AG08396 (cell line): ENCODE results near the gene TMEM156.
A peak's percentile ranks its signal among the peaks of the same experiment; 100 is the strongest.

Source experiments
- DNase-seq: peaks from one replicate; pipeline ENCODE4 v3.0.0; 2012; ENCODE audit warnings: low spot score, mixed read lengths

TMEM156 gene, protein sequence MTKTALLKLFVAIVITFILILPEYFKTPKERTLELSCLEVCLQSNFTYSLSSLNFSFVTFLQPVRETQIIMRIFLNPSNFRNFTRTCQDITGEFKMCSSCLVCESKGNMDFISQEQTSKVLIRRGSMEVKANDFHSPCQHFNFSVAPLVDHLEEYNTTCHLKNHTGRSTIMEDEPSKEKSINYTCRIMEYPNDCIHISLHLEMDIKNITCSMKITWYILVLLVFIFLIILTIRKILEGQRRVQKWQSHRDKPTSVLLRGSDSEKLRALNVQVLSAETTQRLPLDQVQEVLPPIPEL

DNA sequence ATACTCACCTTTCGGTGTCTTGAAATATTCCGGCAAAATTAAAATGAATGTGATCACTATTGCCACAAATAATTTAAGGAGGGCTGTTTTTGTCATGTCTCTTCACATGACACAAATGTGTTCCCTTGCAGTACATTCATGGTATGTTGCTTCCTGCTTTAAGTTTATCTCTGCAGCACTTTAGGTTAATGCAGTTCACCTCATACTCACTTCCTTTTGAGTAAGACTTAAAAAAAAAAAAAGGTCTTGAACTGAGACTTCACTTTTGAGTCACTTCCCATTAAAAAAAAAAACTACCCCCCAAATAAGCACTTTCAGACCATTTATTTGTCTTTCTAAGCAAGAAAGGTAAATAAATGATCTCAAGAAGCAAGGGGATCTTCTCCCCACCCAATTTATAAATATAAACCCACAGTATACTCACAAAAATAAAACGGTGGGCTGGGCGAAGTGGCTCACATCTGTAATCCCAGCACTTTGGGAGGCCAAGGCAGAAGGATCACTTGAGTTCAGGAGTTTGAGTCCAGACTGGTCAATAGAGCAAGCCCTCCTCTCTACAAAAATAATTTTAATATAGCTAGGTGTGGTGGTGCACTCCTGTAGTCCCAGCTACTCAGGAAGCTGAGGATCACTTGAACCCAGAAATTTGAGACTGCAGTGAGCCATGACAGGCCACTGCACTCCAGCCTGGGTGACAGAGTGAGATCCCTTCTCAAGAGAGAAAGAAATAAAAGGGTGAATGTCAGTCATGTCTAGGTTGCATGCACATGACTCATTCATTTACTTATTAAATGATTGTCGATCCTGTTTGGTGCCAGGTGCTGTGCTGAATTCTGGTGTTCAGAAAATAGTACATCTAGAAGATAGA, at the start of gene TMEM156:
TSS of gene TMEM156 (minus strand) at position 192 of the 868 bp plus-strand sequence. CDS start at position 96, 96 bp downstream.
- DNase-seq: no peak

DNA sequence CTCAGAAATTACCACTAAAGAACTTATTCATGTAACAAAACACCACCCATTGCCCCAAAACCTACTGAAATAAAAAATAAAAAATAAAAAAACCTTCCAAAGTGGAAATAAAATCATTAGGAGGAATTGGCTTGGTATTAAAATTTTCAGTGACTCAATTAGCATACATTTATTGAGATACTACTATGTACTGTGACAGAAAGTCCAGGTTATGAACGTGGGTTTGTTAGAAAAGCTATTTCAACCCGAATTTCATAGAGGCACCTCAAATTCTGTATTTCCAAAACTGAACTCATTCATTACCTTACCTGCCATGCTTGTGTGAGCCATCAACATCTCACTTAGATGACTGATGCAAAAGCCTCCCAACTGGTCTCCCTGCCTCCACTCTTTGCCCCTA, 46.6 kb upstream of the TMEM156 start:
- DNase-seq: no peak

DNA sequence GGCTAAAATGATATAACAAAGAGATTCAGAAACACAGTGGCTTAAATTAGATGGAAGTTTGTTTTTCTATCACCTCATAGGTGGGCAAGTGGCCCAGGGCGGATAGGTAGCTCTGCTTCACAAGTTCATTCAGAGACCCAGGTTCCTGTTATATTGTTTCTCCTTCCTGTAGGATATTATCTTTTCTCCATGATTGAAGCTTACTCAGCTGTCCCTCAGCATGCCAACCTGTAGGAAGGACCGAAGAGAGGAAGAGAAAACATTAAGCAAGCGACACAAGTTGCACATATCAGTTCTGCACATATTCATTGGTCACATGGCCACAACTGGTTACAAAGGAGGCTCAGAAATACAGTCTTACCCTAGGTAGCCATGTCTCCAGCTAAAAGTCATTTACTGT, 36.7 kb upstream of the TMEM156 start:
- no peak for DNase-seq

DNA sequence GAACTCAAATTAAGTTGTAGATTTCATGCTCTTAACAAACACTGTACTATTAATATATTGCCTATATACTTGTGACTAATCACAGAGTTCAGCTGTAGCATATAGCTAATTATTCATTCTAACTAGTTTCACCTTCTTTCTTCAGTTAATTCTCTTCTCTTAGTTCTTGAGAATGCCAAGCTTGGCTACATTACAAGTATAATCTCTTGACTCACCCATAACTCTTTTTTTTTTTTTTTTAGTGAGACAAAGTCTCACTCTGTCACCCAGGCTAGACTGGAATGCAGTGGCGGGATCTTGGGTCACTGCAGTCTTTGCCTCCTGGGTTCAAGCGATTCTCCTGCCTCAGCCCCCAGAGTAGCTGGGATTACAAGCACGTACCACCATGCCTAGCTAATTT, 35.2 kb upstream of the TMEM156 start:
- DNase-seq: no peak

DNA sequence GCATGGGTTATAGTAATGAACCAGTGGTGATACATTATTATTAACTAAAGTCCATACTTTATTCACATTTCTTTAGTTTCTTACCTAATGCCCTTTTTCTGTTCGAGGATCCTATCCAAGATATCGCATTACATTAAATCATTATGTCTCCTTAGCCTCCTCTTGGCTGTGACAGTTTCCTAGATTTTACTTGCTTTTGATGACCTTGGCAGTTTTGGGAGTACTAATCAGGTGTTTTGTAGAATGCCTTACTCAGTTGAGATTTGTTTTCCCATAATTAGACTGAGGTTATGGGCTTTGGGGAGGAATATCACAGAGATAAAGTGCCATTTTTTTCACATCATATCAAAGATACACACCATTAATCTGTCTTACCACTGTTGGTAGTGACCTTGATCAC, 34.8 kb upstream of the TMEM156 start:
- DNase-seq: no peak

DNA sequence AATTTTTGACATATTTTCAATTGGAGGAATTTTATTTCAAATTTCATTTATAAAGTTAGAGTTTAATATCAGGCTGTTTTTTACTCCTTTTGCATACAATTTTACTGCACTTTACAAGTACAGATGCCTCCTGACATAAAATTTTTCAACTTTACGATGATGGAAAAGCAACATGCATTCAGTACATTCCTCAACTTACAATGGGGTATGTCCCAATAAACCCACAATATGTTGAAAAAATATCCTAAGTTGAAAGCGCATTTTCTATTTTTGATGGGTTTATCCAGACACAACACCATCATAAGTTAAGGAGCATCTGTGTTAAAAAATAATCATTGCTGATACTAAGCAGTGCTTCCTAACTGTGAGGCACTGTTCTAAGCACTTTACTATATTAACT, 34.2 kb upstream of the TMEM156 start:
- DNase-seq: no peak

DNA sequence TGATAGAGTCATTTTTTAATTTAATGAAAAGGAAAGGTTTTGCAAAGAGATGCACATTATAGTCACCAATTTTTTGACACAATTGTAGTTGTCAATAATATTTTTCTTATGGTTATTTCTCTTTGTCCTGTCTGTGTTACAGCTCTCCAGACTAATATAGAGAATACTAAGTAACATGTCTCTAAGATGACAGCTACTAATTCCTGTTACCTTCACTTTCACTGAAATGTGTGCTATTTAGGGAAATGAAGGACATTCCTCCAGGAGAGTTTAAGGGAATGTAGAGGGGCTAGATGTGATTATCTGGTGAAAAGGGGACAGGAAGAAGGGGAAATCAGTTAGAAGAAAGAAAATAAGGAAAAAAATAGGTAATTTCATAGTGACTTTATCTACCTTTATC, 31.2 kb upstream of the TMEM156 start:
- DNase-seq: no peak

DNA sequence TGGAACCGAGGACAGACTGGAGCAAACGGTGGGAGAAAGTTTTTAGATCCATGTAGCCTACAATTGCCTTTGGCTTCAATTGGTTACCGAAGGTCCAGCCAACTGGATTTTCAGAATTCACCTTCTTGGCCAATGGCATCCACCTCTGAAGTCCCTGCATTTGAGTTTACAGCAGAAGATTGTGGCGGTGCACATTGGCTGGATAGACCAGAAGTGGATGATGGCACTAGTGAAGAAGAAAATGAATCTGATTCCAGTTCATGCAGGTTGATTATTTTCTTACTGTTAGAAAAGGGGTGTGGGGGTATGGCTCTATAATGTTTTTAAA, 30.5 kb upstream of the TMEM156 start:
- no peak for DNase-seq

DNA sequence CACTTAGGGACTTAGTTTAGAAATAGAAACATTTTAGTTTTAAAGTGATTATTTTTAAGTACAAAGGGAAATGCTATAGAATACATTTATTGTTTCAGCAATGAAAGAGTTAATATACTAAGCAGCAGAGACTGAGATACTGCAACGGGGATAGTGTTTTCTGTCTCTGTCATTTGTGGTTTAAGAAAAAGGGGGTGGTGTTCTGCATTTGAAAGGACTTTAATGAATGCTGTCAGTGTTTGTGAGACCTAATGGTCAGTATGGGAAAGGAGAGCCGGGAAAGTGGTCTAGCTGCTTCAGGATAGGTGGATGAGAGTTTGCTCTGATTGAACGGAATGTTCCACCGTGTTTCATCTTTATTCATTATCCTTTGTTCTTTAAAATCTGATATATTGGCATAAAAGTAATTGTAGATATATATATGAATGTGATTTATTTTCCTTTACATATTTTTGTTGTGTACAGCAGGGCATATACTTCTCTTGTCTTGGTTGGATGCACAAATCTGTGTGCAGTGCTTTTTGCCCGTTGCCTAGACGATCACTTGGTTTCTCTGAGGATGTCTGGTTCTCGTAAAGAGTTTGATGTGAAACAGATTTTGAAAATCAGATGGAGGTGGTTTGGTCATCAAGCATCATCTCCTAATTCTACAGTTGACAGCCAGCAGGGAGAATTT, 30.0 kb upstream of the TMEM156 start, which contains the start of gene KLHL5:
TSS of gene KLHL5 (plus strand) at position 139 of the 676 bp plus-strand sequence. CDS start at position 560, 421 bp downstream.
- no peak for DNase-seq

DNA sequence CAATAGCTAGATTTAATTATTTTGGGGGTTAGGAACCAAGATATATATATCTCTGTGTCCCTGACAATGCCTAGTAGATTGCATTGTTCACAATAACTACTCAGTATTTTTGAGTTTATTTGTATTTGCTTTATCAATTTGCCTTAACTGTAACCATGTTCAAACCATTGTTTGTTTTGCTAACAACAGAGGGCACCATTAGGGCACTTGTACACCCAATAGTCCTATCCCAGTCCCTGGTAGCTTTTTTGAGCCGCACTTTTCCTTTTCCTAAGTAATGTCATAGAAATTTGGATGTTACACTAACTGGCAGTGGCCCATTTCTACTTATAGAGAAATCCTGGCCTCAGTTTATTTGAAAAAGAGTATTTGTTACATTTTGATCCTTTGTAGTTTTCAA, 29.2 kb upstream of the TMEM156 start:
- no peak for DNase-seq

DNA sequence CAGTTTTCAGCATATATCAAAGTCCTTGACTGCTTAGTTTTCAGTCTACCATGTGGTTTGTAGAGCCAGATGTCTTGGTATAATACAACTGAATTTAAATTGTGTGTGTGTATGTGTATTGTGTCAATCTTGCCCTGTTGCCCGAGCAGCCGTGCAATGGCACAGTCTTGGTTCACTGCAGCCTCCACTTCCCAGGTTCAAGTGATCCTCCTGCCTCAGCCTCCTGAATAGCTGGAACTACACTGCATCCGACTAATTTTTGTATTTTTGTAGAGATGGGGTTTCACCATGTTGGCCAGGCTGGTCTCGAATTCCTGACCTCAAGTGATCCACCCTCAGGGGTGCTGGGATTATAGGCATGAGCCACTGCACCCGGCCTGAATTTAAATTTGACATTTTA, 23.8 kb upstream of the TMEM156 start:
- no peak for DNase-seq

DNA sequence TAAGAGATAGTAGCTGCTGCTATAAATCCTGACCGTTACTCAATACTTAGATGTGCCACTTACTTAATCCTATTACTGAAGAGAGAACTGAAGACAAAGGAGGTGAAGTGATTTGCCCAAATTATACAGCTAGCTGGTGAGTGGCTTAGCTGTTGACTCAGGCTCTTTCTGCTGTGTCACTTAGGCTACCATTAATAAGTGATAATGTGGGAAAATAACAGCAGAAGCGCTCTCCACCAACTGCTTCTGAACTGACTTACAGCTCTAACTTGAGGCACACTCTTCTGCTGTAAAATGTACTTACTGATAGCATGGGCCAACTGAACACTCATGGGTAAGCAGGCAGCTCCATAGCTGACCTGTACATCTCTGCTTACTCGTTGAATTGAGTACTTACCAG, 22.3 kb upstream of the TMEM156 start:
- DNase-seq: no peak

DNA sequence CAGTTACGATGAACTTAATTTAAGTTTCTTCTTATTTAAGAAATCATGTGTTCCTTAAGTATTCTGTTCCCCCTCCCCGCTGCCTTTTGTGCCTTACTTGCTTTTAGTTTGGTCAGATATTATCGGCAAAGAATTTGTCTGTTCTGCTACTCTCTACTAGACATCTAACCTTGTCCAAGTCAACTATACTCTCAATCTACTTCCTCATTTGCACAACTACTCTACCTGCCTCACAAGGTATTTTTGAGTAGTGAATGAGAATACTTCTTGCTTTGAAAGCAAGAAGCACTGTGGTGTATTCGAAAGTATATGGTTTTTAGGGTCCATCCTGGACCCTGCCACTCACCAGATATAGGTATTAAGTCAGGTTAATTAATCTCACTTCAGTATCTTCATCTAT, 21.8 kb upstream of the TMEM156 start:
- DNase-seq: no peak

DNA sequence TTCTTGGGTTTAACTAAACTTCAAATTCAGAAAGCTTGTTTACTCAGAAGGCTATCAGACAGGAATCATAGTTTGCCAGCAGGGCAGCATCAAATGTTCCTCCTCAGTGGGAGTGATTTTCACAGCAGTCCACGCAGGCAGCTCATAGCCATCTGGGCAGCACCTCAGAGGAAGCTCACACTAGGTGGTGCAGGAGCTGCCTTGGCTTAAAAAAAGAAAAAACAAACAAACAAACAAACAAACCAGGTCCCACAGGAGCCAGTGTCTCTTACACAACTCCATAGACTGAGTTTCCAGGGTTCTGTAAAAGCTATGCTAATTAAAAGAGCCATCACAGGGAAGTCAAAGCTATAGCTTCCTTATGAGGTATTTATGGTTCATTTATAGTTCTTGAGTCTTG, 19.3 kb upstream of the TMEM156 start:
- DNase-seq: no peak

DNA sequence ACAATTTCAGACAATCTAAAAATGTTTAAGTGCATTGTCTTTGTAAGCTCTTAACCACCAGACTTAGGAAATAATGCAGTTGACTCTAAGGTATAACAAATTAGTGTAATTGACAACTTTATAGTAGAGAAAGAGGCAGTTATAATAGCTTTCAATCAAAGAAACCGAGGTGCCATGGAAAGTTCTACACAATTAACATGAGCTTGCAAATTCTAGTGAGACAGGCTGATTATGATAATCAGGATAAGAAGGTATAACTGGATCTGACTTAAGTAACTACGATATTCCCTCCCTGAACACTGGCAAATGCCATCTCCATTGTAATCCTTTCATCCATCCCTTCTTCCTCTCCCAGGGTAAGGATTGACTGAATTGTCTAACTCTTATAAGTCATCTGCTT, 18.4 kb upstream of the TMEM156 start:
- no peak for DNase-seq

DNA sequence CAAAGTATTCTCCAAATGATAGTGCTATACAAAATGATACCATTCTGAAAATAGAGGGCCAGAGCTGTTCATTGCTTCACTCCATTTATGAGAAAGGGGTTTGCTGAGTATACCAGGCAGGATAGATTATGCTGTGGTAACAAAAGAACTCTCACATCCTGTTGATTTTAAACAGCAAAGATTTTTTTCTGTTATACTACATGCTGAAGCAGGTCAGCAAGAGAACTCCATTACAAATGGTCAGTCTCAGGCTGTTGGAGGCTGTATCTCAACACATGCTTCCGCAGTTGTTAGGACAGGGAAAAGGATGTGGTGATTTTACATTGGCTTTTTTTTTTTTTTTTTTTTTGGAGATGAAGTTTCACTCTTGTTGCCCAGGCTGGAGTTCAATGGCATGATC, 16.1 kb upstream of the TMEM156 start:
- DNase-seq: no peak

DNA sequence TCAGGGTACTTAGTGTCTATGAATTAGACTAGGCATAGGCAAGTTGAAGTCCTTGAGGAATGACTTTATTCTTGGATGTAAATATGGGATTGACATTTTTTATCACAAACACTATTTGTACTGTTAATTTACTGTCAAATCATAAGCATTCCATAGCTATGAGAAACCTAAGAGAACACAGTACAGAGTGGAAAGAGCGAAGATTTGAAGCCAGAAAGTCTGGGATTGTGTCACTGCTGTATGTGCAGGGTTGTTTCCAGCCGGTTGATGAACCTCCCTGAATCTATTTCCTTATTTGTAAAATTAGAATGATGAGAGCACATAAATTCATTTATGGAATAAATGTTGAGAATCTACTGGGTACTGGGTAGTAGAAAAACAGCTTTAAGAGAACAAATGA, 15.5 kb upstream of the TMEM156 start:
- DNase-seq: no peak

DNA sequence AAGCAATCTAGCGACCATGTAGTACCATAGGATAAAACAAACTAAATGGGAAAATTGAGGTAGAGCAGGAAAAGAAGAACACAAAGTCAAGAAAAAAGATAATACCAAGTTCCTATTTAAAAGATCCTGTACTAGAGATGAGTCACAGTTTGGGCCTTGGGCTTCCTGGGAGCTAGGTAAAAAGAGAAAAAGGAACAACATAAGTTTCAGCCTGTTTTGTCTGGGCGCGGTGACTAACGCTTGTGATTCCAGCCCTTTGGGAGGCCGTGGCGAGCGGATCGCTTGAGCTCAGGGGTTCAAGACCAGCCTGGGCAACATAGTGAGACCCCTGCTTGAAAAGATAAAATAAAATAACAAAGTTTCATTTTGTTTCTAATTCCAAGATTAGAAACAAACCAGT, 14.0 kb upstream of the TMEM156 start:
- no peak for DNase-seq

DNA sequence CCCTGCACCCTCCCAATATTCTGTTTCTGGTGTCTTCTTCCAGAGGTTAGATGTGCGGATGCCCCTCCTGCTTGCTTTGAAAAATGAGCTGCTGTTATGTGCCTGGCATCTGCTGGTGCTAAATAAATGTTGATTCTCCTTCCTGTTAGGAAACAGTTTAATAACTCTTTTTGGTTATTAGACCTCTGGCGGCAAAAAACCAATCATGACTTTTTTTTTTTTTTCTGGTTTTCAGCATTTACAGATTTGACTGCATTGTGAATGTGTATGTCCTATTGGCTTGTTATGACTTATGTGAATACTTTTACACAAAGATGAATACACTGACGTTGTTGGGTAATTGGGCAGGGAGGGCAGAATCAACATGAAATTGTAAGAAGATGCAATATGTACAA, 13.6 kb upstream of the TMEM156 start:
- no peak for DNase-seq

DNA sequence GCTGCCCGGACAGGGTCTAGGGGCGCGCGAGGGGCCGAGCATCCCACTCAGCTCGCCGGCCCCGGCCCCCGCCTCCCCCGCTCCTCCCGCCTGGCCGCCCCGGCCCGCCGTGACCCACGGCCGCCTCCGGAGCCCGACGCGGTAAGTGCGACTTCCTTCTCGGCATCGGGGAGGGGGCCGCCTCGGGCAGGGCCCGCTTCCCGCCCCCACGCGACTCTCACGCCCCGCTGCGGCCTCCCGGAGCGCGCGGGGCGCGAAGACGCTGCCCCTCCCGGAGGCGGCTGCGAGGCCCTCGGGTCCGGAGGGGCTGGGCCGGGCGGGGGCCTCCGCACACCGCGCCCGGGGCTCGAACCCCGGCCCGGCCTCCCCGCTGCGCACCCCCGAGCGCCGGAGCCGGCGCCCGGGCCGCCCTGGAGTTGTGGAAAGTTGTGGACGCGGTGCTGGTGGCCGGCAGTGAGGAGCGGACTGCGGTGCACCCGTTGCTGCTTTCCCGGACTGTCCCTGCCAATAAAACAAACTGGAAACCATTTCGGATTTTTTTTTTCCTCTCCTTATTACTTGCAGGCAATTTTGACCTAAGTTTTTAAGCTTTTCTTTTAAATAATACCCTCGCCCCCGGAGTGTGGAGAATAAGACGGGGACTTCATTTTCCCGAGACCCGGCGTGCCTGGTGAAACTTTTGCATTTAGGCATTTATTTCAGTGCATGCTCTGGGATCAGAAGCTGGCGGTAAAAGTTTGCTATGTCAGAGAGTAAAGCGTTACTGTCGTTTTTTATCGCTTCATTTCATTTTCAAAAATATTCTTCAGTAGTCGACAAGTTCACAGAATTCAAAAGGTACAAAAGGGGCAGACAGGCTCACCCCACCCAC, 13.0 kb upstream of the TMEM156 start:
- peak; percentile 51 for DNase-seq

DNA sequence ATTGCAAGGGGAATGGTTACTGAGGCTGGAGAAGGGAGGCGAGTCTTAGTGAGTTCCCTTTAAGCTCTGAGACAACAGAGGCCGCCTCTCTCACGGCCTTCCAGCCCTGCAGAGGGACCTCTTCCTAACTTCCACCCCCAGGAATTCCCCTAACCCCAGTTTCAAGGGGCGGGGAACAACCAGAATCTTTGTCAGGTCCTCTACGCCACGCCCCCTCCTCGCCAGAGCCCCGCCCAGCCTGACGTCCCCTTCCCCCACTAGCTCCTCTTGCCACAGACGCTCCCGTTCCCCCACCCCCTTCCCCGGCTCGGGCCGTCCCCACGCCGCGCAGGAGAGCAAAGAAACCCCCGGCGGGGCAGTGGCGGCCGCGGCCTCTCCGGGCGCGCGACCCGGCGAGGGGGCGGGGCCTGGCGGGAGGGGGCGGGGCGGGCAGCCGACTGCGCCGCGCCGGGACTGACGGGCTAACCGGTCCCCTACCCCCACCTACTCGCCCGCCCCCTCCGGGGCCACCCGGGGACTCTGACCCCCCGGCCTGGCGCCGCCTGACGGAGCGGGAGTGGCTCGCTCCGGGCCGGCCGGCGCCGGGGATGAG, 12.3 kb upstream of the TMEM156 start:
- peak; percentile 87 for DNase-seq
